Subcutaneous abdominal adipose tissue (tissue), 5 donors: ENCODE data around the gene LOXL4.

Experiments used
- H3K27ac ChIP-seq: one replicate; pipeline ENCODE4 v1.7.0; 2013; ENCODE audit warnings: low read depth, mild to moderate bottlenecking, inconsistent platforms, low read length, moderate library complexity
- H3K27me3 ChIP-seq, 5 donors: one replicate each; pipeline ENCODE4 v1.7.0; 2013; ENCODE audit warnings: low read length in 5 of 5, inconsistent platforms in 1 of 5; ENCODE audit not compliant: control insufficient read depth in 5 of 5, insufficient read depth in 4 of 5
- H3K36me3 ChIP-seq, 5 donors: one replicate each; pipeline ENCODE4 v1.7.0; 2013; ENCODE audit warnings: low read length in 5 of 5; ENCODE audit not compliant: control insufficient read depth in 5 of 5, insufficient read depth in 5 of 5
- H3K4me1 ChIP-seq, 5 donors: one replicate each; pipeline ENCODE4 v1.7.0; 2013; ENCODE audit warnings: low read length in 5 of 5, mild to moderate bottlenecking in 3 of 5, moderate library complexity in 1 of 5; ENCODE audit not compliant: control insufficient read depth in 5 of 5, insufficient read depth in 5 of 5
- H3K4me3 ChIP-seq, 5 donors: one replicate each; pipeline ENCODE4 v1.7.0; 2013; ENCODE audit warnings: low read length in 5 of 5, low read depth in 1 of 5
- H3K9ac ChIP-seq, 5 donors: one replicate each; pipeline ENCODE4 v1.7.0; 2013; ENCODE audit warnings: low read length in 5 of 5, mild to moderate bottlenecking in 4 of 5, moderate library complexity in 3 of 5
- H3K9me3 ChIP-seq, 5 donors: one replicate each; pipeline ENCODE4 v1.7.0; 2013; ENCODE audit warnings: low read length in 5 of 5; ENCODE audit not compliant: control insufficient read depth in 5 of 5
- donor health status: healthy.
- donor health status: healthy.
- donor health status: healthy.
- donor health status: healthy.
- donor health status: healthy.

Gene LOXL4

DNA sequence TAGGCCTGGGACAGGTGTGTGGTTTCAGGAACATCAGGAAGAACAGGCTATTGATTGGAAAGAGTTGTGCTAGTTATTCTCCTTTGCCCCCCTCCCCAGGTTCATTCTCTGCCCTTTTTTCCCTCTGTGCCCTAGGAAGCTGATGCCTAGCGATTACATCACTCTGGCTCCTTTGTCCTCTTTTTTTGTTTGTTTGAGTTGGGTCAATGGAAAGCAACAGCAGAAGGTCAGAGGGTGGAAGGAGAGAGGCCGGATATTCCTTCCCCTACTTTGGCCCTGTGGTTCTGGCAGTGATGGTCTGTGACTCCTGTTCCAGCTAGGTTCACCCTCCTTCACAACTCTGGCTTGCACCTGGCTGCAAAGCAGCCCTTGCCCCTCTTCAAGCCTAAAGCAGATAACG is 18.9 kb downstream of the LOXL4 start:
- Histone ChIP-seq H3K36me3 (peaks cover 18 to 89% (median 60%) of the 10 kb centered on the region in 5 donors), H3K27me3 (no peaks in the 10 kb centered on the region), H3K4me1 (no peaks in the 10 kb centered on the region), H3K4me3 (no peak overlapping the region), H3K9ac (no peak overlapping the region), H3K27ac (no peak overlapping the region), H3K9me3 (no peaks in the 10 kb centered on the region)

DNA sequence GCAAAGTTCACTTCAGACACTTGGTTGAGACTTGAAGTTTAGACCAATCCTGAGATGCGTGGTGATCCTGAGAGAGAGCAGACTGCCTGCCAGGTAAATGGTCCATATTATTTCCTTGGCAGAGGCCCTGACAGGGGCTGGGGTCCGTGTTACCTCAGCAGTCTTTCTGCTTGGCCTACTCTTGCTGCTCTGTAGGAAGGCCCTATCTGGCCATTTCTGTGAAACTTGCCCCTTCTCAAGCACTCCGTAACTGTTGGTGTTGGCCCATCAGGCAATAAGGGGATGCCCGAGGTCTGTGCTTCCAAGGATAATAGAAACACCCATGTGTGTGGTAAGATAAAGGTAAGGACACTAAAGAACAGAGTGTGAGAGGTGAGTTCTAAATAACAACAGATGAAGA is 20.0 kb downstream of the LOXL4 start:
- Histone ChIP-seq H3K4me3 (no peak overlapping the region), H3K36me3 (peaks cover 23 to 88% (median 64%) of the 10 kb centered on the region in 5 donors), H3K27ac (no peak overlapping the region), H3K4me1 (no peaks in the 10 kb centered on the region), H3K9me3 (no peaks in the 10 kb centered on the region), H3K9ac (no peak overlapping the region), H3K27me3 (no peaks in the 10 kb centered on the region)

DNA sequence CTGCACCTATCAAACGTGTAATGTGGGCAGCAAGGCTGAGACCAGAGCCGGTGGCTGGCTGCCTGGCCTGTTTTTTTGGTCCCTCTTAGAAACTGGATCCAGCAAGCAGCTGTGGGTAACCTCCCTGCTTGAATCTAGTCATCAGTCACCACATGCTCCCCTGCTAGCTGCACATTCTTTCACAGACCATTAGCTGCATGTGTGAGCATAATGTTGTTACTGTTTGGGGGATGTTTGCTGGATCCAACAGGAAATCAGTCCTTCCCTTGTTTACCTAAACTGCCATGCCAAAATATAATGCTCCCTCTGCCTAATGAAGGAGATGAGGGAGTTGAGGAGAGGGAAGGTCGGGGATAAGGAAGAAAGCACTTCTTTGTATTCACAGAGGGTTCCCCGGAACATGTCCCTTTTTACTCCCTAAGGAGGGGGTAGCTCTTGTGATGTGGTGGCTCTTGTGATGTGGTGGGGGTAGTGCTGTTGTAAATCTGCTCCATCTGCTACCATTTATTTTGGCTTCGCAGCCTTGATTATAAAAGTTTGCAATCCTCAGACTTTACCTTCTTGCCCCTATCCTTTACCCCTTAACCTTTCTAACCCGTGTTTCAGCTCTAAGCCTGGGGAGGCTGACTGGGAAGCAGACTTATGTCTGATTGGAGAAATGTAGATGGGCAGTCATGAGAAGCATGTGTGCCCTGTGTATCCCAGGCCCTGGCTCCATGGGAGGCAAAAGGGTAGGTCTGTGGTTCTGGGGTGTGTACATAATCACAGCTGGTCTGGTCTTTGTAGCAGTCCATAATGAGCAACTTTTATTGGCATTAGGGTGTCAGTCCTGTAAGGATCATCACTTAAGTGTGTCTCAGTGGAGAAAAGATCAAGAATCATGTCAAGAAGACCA is 20.8 kb downstream of the LOXL4 start:
- H3K9ac ChIP-seq: no peak overlapping the region
- no peaks in the 10 kb centered on the region for H3K4me1 ChIP-seq
- H3K4me3 ChIP-seq: no peak overlapping the region
- no peaks in the 10 kb centered on the region for H3K27me3 ChIP-seq
- H3K27ac ChIP-seq: no peak overlapping the region
- no peaks in the 10 kb centered on the region for H3K9me3 ChIP-seq
- peaks cover 23 to 84% (median 68%) of the 10 kb centered on the region in 5 donors for H3K36me3 ChIP-seq

DNA sequence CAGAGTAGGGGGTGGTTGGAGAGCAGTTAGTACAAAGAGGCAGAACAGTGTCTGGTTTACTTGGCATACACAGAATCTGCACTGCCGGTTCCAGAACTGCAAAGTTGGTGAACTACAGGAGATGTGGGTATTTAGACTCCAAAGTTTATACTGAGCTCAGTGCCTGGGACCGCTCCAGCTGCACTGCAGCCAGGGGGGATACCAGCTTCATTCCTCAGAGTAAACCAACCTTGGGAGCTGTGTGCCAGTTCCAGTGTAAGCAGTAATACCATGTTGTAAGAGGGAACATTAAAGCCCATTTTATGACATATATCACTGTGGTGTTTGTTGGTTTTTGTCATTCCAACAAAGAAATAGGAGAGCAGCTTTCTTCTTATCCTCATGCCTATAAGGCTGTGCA is 23.4 kb downstream of the LOXL4 start:
- no peaks in the 10 kb centered on the region for H3K27me3 ChIP-seq

DNA sequence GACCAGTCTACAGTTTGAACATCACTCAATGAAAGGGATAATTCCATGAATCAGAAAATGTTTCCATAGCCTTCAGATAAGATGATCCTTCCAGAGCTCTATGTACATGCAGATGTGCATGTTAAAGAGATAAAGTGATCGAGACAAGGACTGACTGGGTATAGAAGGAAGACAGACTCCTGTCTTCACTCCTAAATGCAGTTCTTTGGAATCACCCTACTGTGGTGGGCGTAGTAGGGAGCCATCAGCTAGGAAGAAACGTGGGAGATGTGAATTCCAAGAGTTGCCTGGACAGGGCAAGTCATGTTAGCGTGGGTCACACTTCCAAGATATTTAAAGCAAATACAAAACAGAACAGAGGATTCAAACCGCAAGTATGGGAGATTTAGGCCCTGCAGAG is 23.9 kb downstream of the LOXL4 start:
- Histone ChIP-seq H3K27me3 (no peaks in the 10 kb centered on the region), H3K27ac (no peak overlapping the region), H3K9me3 (no peaks in the 10 kb centered on the region), H3K4me1 (no peaks in the 10 kb centered on the region), H3K36me3 (peaks cover 31 to 69% (median 49%) of the 10 kb centered on the region in 5 donors), H3K9ac (no peak overlapping the region), H3K4me3 (no peak overlapping the region)

More for the DNA sequence above, 23.4 kb downstream of the LOXL4 start:
- Histone ChIP-seq H3K4me3 (no peak overlapping the region), H3K9me3 (no peaks in the 10 kb centered on the region), H3K36me3 (peaks cover 31 to 68% (median 51%) of the 10 kb centered on the region in 5 donors), H3K9ac (no peak overlapping the region), H3K27ac (no peak overlapping the region), H3K4me1 (no peaks in the 10 kb centered on the region)

DNA sequence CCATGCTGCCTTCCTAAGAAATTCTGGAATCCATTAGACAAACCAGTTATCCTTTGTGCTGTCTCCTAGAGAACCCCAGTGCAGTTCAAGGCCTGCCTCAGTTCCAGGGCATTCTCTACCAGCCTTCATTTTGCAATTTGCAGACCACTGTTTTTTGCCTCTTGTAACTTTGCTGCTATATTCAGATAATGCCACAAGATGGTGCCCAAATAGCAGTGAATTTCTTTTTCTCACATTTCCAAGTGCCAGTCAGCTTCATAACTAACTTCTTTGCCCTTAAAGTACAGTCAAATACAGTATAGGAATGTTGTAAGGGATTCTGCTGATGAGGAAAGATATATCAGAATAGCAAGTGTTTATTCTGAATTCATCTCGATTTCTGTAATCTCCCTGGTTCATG is 25.2 kb downstream of the LOXL4 start:
- Histone ChIP-seq H3K9me3 (no peaks in the 10 kb centered on the region), H3K27me3 (no peaks in the 10 kb centered on the region), H3K27ac (no peak overlapping the region), H3K4me1 (no peaks in the 10 kb centered on the region), H3K9ac (no peak overlapping the region), H3K4me3 (no peak overlapping the region), H3K36me3 (peaks cover 35 to 63% (median 41%) of the 10 kb centered on the region in 5 donors)

DNA sequence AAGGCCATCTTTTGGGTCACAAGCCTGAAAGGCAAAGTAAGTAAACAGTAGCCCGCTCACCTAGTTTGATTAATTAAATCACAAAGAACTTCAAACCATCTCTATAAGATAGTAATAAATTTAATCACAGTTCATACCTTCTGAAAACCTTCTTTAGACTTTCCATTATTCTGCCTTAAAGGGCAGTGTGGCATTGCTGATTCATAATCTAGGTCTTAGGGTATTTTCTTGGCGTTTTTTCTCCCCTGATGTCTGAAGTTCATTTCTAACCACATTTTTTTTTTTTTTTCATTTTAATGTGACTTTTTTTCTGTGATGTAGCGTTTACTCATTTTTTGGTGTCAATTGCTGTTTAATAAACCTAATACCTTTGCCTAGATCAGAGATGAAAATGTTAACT is 27.5 kb downstream of the LOXL4 start:
- H3K4me3 ChIP-seq: no peak overlapping the region
- peaks cover 41 to 62% (median 43%) of the 10 kb centered on the region in 5 donors for H3K36me3 ChIP-seq

DNA sequence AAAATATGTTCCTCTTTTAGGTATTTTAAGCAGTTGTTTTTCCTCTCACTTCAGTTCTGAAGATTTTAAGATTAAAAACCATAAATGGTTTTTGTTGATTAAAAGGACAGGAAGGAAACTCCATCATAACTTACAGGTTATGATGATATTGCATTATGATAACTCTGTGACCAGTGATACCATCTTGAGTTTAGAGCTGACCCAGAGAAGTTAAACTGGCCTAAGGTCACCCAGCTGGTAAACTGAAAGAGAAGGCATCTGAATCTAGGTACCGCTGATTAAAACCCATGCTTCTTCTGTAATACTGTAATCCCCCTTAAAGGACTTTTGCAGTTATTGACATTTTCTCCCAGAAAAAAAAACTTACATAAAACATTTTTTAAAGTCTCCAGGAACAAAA is 29.6 kb downstream of the LOXL4 start:
- H3K4me1 ChIP-seq: no peaks in the 10 kb centered on the region
- no peak overlapping the region for H3K4me3 ChIP-seq
- H3K36me3 ChIP-seq: peaks cover 26 to 50% (median 34%) of the 10 kb centered on the region in 5 donors
- H3K9ac ChIP-seq: no peak overlapping the region
- H3K9me3 ChIP-seq: no peaks in the 10 kb centered on the region
- no peaks in the 10 kb centered on the region for H3K27me3 ChIP-seq
- no peak overlapping the region for H3K27ac ChIP-seq

More for the DNA sequence above, 27.5 kb downstream of the LOXL4 start:
- H3K9ac ChIP-seq: no peak overlapping the region
- H3K27ac ChIP-seq: no peak overlapping the region
- H3K4me1 ChIP-seq: no peaks in the 10 kb centered on the region
- H3K27me3 ChIP-seq: no peaks in the 10 kb centered on the region
- no peaks in the 10 kb centered on the region for H3K9me3 ChIP-seq

DNA sequence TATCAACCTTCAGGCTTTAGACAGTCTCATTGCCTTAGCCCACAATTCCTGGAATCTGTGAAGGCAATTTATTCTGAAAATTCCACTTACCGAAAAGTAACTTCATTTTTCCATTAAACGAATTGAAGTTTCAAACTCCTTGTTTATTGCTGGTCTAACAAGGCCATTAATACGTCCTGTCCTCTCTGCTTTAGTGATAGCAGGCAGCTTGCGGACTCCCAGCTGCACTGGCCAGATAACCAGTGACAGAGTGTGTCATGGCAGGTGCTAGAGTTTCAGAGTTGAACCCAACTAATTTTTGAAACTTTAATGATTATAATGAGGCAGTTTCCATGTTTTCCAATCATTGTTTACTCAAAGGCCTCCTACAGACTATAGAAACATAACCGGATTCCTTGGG is 31.1 kb downstream of the LOXL4 start:
- H3K9me3 ChIP-seq: no peaks in the 10 kb centered on the region
- H3K4me3 ChIP-seq: no peak overlapping the region
- no peak overlapping the region for H3K27ac ChIP-seq
- H3K9ac ChIP-seq: no peak overlapping the region
- peaks cover 21 to 50% (median 34%) of the 10 kb centered on the region in 5 donors for H3K36me3 ChIP-seq
- H3K4me1 ChIP-seq: no peaks in the 10 kb centered on the region
- no peaks in the 10 kb centered on the region for H3K27me3 ChIP-seq

DNA sequence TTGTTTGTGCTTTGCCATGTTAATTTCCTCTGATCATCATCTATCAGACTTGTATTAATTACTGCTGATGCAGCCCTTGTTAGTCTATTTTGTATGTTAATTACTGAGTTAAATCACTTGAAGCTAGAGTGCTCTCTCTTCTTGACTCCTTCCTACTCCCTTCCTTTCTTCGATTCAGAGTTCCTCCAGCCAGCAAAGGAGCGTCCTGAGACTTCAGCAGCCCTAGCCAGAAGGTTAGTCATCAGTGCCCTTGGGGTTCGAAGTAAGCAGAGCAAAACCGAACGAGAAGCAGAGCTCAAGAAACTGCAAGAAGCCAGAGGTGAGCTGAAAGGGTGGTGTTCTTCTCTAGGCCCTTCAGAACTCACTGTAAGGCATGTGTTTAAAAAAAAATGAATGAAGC is 32.1 kb downstream of the LOXL4 start:
- Histone ChIP-seq H3K36me3 (peaks cover 23 to 57% (median 34%) of the 10 kb centered on the region in 5 donors), H3K4me3 (no peak overlapping the region), H3K27me3 (no peaks in the 10 kb centered on the region), H3K27ac (no peak overlapping the region), H3K9ac (no peak overlapping the region), H3K9me3 (no peaks in the 10 kb centered on the region), H3K4me1 (no peaks in the 10 kb centered on the region)
